H1 (cell line): ENCODE results near the gene MAPKAPK5. TPM values are rescaled to one million over a fixed set of nuclear protein-coding genes. Genes with fewer than 3 reads are reported as not detected.

Experiments
- ASH2L ChIP-seq: fragments of 200-600, 300-600 bp; sonication (generic); IDR thresholded peaks from one replicate; pipeline ENCODE4 v1.7.1; 2017; ENCODE audit warnings: low read length
- FOSL1 ChIP-seq: IDR thresholded peaks from 2 replicates; pipeline ENCODE4 v1.6.1; 2011; ENCODE audit warnings: mild to moderate bottlenecking, low read depth, low read length, moderate library complexity; ENCODE audit not compliant: insufficient read depth
- NANOG ChIP-seq: IDR thresholded peaks from 2 replicates; pipeline ENCODE4 v1.6.1; 2011; ENCODE audit warnings: low read length, low read depth, mild to moderate bottlenecking, inconsistent platforms; ENCODE audit not compliant: insufficient read depth, poor library complexity, severe bottlenecking
- SUZ12 ChIP-seq: fragments of 200-600 bp; sonication (generic); IDR thresholded peaks from 2 replicates; pipeline ENCODE4 v1.6.1; 2012; ENCODE audit warnings: mild to moderate bottlenecking, inconsistent platforms, low read length, moderate library complexity, mixed read lengths
- TEAD4 ChIP-seq: IDR thresholded peaks from 2 replicates; pipeline ENCODE4 v1.6.1; 2012; ENCODE audit warnings: low read depth, low read length, inconsistent platforms, mixed read lengths
- ZNF274 ChIP-seq: IDR thresholded peaks from 2 replicates; pipeline ENCODE4 v1.7.0; 2012; ENCODE audit warnings: low read length, borderline replicate concordance; ENCODE audit errors: extremely low read depth
- polyA plus RNA-seq, 7 experiments: library from polyadenylated mRNA; depleted of rRNA in 3 of 7; stranded (reverse) in 5 of 7; unstranded in 2 of 7; fragments of >200 nt in 5 of 7; fragments of 200-250 nt in 2 of 7; gene quantifications; 1 replicate in 5 of 7; 2 replicates in 1 of 7; 4 replicates in 1 of 7; pipeline versions ENCODE4 v1.2.1 to v1.2.3, GENCODE V29; 2011 to 2013; ENCODE audit warnings: missing spikeins in 2 of 7, mixed read lengths in 2 of 7
- total RNA-seq: library from RNA; stranded (reverse); fragmentation: NEBNext Ultra II Directional; extraction: Animal tissue kit (Norgen Biotek cat#: 25700); gene quantifications from 2 replicates; pipeline ENCODE4 v1.2.1, GENCODE V29; 2021

The MAPKAPK5 gene
- total and polyA plus RNA-seq, 2 of the 8 experiments (the other 6 are each of a cell fraction or from before 2014, with no cell fraction given), result 40.0 to 91.5 TPM

DNA sequence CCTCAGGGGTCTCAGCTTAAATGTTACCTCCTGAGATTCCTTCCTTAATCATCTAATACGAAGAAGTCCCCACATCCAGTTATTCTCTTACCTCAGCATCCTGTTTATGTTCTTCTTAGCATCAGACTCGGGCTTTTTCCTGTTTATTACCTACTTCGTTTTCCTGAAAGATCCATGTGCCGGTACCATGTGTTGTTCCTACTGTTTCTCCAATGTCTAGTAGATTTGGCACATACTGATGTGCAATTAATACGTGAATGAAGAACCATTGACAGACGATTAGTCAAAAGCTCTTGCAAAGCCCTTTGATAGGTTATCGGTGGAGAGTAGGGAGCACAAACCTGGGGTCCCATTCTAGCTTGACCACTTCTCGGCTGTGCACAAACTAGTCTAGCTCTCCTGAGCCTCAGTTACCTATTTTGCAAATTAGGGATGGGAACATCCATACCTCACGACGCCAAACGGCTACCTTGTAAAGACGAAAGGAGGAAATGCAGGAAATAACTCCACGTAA lies 735 bp upstream of the MAPKAPK5 start (continued):
- no peak for TF ChIP-seq ZNF274
- no peak for TF ChIP-seq FOSL1
- TF ChIP-seq TEAD4, result no peak
- TF ChIP-seq NANOG, result no peak
- no peak for TF ChIP-seq SUZ12
- TF ChIP-seq ASH2L, result no peak
- TF ChIP-seq, all 59 proteins: peak for 0
